HG03097 (cell line): ENCODE measurements around the gene PARD3.
"Not testable (repeated sequence)": the region's sequence is repeated elsewhere in the genome, so short reads cannot be mapped to it uniquely, and the experiment has no call there.

Experiments
- ATAC-seq: cut with Tn5 transposase; IDR thresholded peaks from one replicate; pipeline ENCODE4 v1.9.1; 2021; ENCODE audit not compliant: unreplicated experiment, low FRiP score

Gene PARD3

GRCh38 chr10:34078745-34079470 is 736.2 kb downstream of the PARD3 start:
- no peak for ATAC-seq

- ATAC-seq: no peak
Measured at GRCh38 chr10:34078017-34078744, 736.9 kb downstream of the PARD3 start.

GRCh38 chr10:34076443-34076842 is 738.7 kb downstream of the PARD3 start:
- ATAC-seq: no peak

GRCh38 chr10:34075254-34075926 is 739.7 kb downstream of the PARD3 start:
- ATAC-seq: no peak

- no peak for ATAC-seq
Measured at GRCh38 chr10:34074051-34074450, 741.0 kb downstream of the PARD3 start.

GRCh38 chr10:34067741-34068140 is 747.4 kb downstream of the PARD3 start:
- not testable (repeated sequence) for ATAC-seq

GRCh38 chr10:34063592-34063991 is 751.5 kb downstream of the PARD3 start:
- no peak for ATAC-seq

- no peak for ATAC-seq
Measured at GRCh38 chr10:34061841-34062240, 753.3 kb downstream of the PARD3 start.
